Stimulated activated naive B cell treated with anti-CD40 and anti-IgM and Interleukin-4, amounts not matched to agents 10 μg/mL and 1 μg/mL and 100 μg/mL, for 72 hours (primary cell): Measurements from ENCODE around the gene SAYSD1.

Experiments
- ATAC-seq, 2 donors: fragments of 150-1000 bp; cut with Tn5 transposase; replicated peaks; 2 replicates each; pipeline ENCODE4 v1.10.0; 2021; ENCODE audit warnings: moderate library complexity in 1 of 2
- DNase-seq: peaks from one replicate; pipeline ENCODE4 v3.0.0; 2021
- H3K27ac Mint-ChIP-seq: one replicate; pipeline ENCODE4 v1.8.0; 2022; ENCODE audit warnings: mild to moderate bottlenecking, mixed read lengths
- H3K27me3 Mint-ChIP-seq, 2 donors: one replicate each; pipeline ENCODE4 v1.8.0; 2022; ENCODE audit warnings: mixed read lengths in 2 of 2
- H3K36me3 Mint-ChIP-seq, 2 donors: one replicate each; pipeline ENCODE4 v1.8.0; 2022; ENCODE audit warnings: mixed read lengths in 2 of 2, mild to moderate bottlenecking in 1 of 2
- H3K4me1 Mint-ChIP-seq, 2 donors: one replicate each; pipeline ENCODE4 v1.8.0; 2022; ENCODE audit warnings: mixed read lengths in 2 of 2, mild to moderate bottlenecking in 1 of 2
- H3K4me3 Mint-ChIP-seq, 2 donors: one replicate each; pipeline ENCODE4 v1.8.0; 2022; ENCODE audit warnings: mild to moderate bottlenecking in 2 of 2, mixed read lengths in 2 of 2, moderate library complexity in 1 of 2
- H3K9me3 Mint-ChIP-seq, 2 donors: one replicate each; pipeline ENCODE4 v1.8.0; 2022; ENCODE audit warnings: mixed read lengths in 2 of 2, mild to moderate bottlenecking in 1 of 2

SAYSD1 gene

GRCh38 chr6:39130691-39131090 is 15.7 kb upstream of the SAYSD1 start:
- no peaks in the 10 kb centered on the region for H3K4me1 Mint-ChIP-seq
- no peak for DNase-seq
- no peaks in the 10 kb centered on the region for H3K36me3 Mint-ChIP-seq
- no peak overlapping the region for H3K27ac Mint-ChIP-seq
- peaks cover 13 to 23% of the 10 kb centered on the region in 2 donors for H3K27me3 Mint-ChIP-seq
- ATAC-seq, result no peak
- no peak overlapping the region for H3K4me3 Mint-ChIP-seq
- H3K9me3 Mint-ChIP-seq, result peaks cover 4 to 5% of the 10 kb centered on the region in 2 donors

GRCh38 chr6:39128832-39129231 is 13.8 kb upstream of the SAYSD1 start:
- no peak for ATAC-seq
- no peaks in the 10 kb centered on the region for H3K36me3 Mint-ChIP-seq
- peaks cover 16 to 31% of the 10 kb centered on the region in 2 donors for H3K27me3 Mint-ChIP-seq
- no peak for DNase-seq
- no peak overlapping the region for H3K4me3 Mint-ChIP-seq
- H3K4me1 Mint-ChIP-seq, result no peaks in the 10 kb centered on the region
- H3K9me3 Mint-ChIP-seq, result peaks cover 4 to 5% of the 10 kb centered on the region in 2 donors
- no peak overlapping the region for H3K27ac Mint-ChIP-seq

GRCh38 chr6:39128106-39128505 is 13.1 kb upstream of the SAYSD1 start:
- ATAC-seq (no peak), DNase-seq (no peak)
- peaks cover 4 to 5% of the 10 kb centered on the region in 2 donors for H3K9me3 Mint-ChIP-seq
- H3K27ac Mint-ChIP-seq, result no peak overlapping the region
- H3K4me3 Mint-ChIP-seq, result no peak overlapping the region
- H3K27me3 Mint-ChIP-seq, result peaks cover 16 to 31% of the 10 kb centered on the region in 2 donors
- H3K4me1 Mint-ChIP-seq, result no peaks in the 10 kb centered on the region
- H3K36me3 Mint-ChIP-seq, result no peaks in the 10 kb centered on the region

- no peak overlapping the region for H3K27ac Mint-ChIP-seq
- DNase-seq (no peak), ATAC-seq (no peak)
- peaks cover 30 to 39% of the 10 kb centered on the region in 2 donors for H3K27me3 Mint-ChIP-seq
- no peaks in the 10 kb centered on the region for H3K36me3 Mint-ChIP-seq
- H3K4me1 Mint-ChIP-seq, result no peaks in the 10 kb centered on the region
- peaks cover 2 to 5% of the 10 kb centered on the region in 2 donors for H3K9me3 Mint-ChIP-seq
- H3K4me3 Mint-ChIP-seq, result no peak overlapping the region
Measured at GRCh38 chr6:39124114-39124513, 9.1 kb upstream of the SAYSD1 start.

GRCh38 chr6:39118921-39119320 is 3.9 kb upstream of the SAYSD1 start:
- DNase-seq (no peak), ATAC-seq (no peak)
- Mint-ChIP-seq H3K9me3 (no peaks in the 10 kb centered on the region), H3K4me1 (peaks cover 5 to 16% of the 10 kb centered on the region in 2 donors), H3K27me3 (peaks cover 14 to 19% of the 10 kb centered on the region in 2 donors), H3K36me3 (no peaks in the 10 kb centered on the region), H3K27ac (no peak overlapping the region), H3K4me3 (no peak overlapping the region)

GRCh38 chr6:39114388-39114703 is 640 bp downstream of the SAYSD1 start:
- H3K9me3 Mint-ChIP-seq, result no peaks in the 10 kb centered on the region
- no peak for DNase-seq
- peaks cover 14 to 50% of the 10 kb centered on the region in 2 donors for H3K4me1 Mint-ChIP-seq

GRCh38 chr6:39113788-39114187 is 1.2 kb downstream of the SAYSD1 start:
- ATAC-seq (no peak), DNase-seq (no peak)
- Mint-ChIP-seq H3K4me1 (peaks cover 18 to 55% of the 10 kb centered on the region in 2 donors), H3K27me3 (no peaks in the 10 kb centered on the region), H3K4me3 (peak overlapping the region; percentile 91 to 97), H3K9me3 (no peaks in the 10 kb centered on the region), H3K27ac (peak overlapping the region; percentile 96), H3K36me3 (peaks cover 16 to 17% of the 10 kb centered on the region in 2 donors)

More at GRCh38 chr6:39114388-39114703, 640 bp downstream of the SAYSD1 start:
- H3K36me3 Mint-ChIP-seq, result peaks cover 11 to 12% of the 10 kb centered on the region in 2 donors
- H3K27me3 Mint-ChIP-seq, result no peaks in the 10 kb centered on the region
- H3K4me3 Mint-ChIP-seq, result peak overlapping the region; percentile 91 to 97
- peak overlapping the region; percentile 96 for H3K27ac Mint-ChIP-seq
- peak; percentile 3 to 7 for ATAC-seq

- H3K4me1 Mint-ChIP-seq, result peaks cover 29 to 76% of the 10 kb centered on the region in 2 donors
- H3K27ac Mint-ChIP-seq, result peak overlapping the region; percentile 83
- H3K4me3 Mint-ChIP-seq, result peak overlapping the region; percentile 49 to 76
- ATAC-seq, result peak; percentile 28 to 41
- H3K36me3 Mint-ChIP-seq, result peaks cover 32 to 33% of the 10 kb centered on the region in 2 donors
- DNase-seq, result no peak
- H3K27me3 Mint-ChIP-seq, result no peaks in the 10 kb centered on the region
- peaks cover 0 to 2% of the 10 kb centered on the region in 2 donors for H3K9me3 Mint-ChIP-seq
Measured at GRCh38 chr6:39111280-39111679, 3.7 kb downstream of the SAYSD1 start.

GRCh38 chr6:39108041-39108839 is 6.7 kb downstream of the SAYSD1 start:
- Mint-ChIP-seq H3K36me3 (peaks cover 58 to 59% of the 10 kb centered on the region in 2 donors), H3K4me1 (peaks cover 29 to 79% of the 10 kb centered on the region in 2 donors), H3K27ac (no peak overlapping the region), H3K4me3 (no peak overlapping the region), H3K27me3 (no peaks in the 10 kb centered on the region), H3K9me3 (peaks cover 0 to 2% of the 10 kb centered on the region in 2 donors)
- ATAC-seq (no peak), DNase-seq (no peak)

GRCh38 chr6:39107641-39108040 is 7.3 kb downstream of the SAYSD1 start:
- DNase-seq (no peak), ATAC-seq (no peak)
- no peaks in the 10 kb centered on the region for H3K27me3 Mint-ChIP-seq
- peaks cover 61 to 64% of the 10 kb centered on the region in 2 donors for H3K36me3 Mint-ChIP-seq
- peaks cover 0 to 3% of the 10 kb centered on the region in 2 donors for H3K9me3 Mint-ChIP-seq
- no peak overlapping the region for H3K4me3 Mint-ChIP-seq
- H3K4me1 Mint-ChIP-seq, result peaks cover 35 to 83% of the 10 kb centered on the region in 2 donors
- H3K27ac Mint-ChIP-seq, result no peak overlapping the region

GRCh38 chr6:39107034-39107433 is 8.0 kb downstream of the SAYSD1 start:
- Mint-ChIP-seq H3K27ac (peak overlapping the region; percentile 20), H3K27me3 (no peaks in the 10 kb centered on the region), H3K36me3 (peaks cover 55 to 59% of the 10 kb centered on the region in 2 donors), H3K4me1 (peaks cover 35 to 83% of the 10 kb centered on the region in 2 donors), H3K4me3 (peak overlapping the region in 1 of 2 donors; percentile 2), H3K9me3 (peaks cover 0 to 3% of the 10 kb centered on the region in 2 donors)
- ATAC-seq, result no peak
- DNase-seq, result no peak

GRCh38 chr6:39104528-39104927 is 10.5 kb downstream of the SAYSD1 start:
- ATAC-seq (no peak), DNase-seq (no peak)
- peaks cover 0 to 3% of the 10 kb centered on the region in 2 donors for H3K9me3 Mint-ChIP-seq
- H3K27ac Mint-ChIP-seq, result no peak overlapping the region
- peaks cover 50 to 57% of the 10 kb centered on the region in 2 donors for H3K36me3 Mint-ChIP-seq
- H3K4me1 Mint-ChIP-seq, result peaks cover 35 to 82% of the 10 kb centered on the region in 2 donors
- H3K4me3 Mint-ChIP-seq, result no peak overlapping the region
- no peaks in the 10 kb centered on the region for H3K27me3 Mint-ChIP-seq

- peak; percentile 66 for DNase-seq
- H3K27ac Mint-ChIP-seq, result peak overlapping the region; percentile 89
- H3K27me3 Mint-ChIP-seq, result no peaks in the 10 kb centered on the region
- H3K4me1 Mint-ChIP-seq, result peaks cover 29 to 69% of the 10 kb centered on the region in 2 donors
- H3K4me3 Mint-ChIP-seq, result peak overlapping the region; percentile 55 to 70
- peaks cover 38 to 45% of the 10 kb centered on the region in 2 donors for H3K36me3 Mint-ChIP-seq
- H3K9me3 Mint-ChIP-seq, result peaks cover 0 to 3% of the 10 kb centered on the region in 2 donors
- ATAC-seq, result peak; percentile 97
Measured at GRCh38 chr6:39102821-39103136, 12.2 kb downstream of the SAYSD1 start.

GRCh38 chr6:39102071-39102820 is 12.7 kb downstream of the SAYSD1 start:
- DNase-seq, result peak; percentile 27
- Mint-ChIP-seq H3K4me1 (peaks cover 26 to 65% of the 10 kb centered on the region in 2 donors), H3K9me3 (peaks cover 0 to 3% of the 10 kb centered on the region in 2 donors), H3K27ac (peak overlapping the region; percentile 89), H3K27me3 (no peaks in the 10 kb centered on the region), H3K36me3 (peaks cover 36 to 42% of the 10 kb centered on the region in 2 donors), H3K4me3 (peak overlapping the region; percentile 55 to 65)
- peak; percentile 61 to 62 for ATAC-seq
